K562 (cell line): ENCODE results near the gene HAUS3. TPM values are rescaled to one million over a fixed set of nuclear protein-coding genes. Genes with fewer than 3 reads are reported as not detected.
A peak's percentile ranks its signal among the peaks of the same experiment; 100 is the strongest.

Experiments
- HDAC1 ChIP-seq, 2 experiments: fragments of 450-650 bp; IDR thresholded peaks; 2 replicates each; pipeline ENCODE4 v1.6.1; 2016 to 2017; ENCODE audit warnings: inconsistent platforms in 1 of 2, mild to moderate bottlenecking in 1 of 2, moderate library complexity in 1 of 2
- ID3 ChIP-seq, 2 experiments: fragments of 250-450 bp in 1 of 2; fragments of 450-650 bp in 1 of 2; sonication (Bioruptor Pico) in 1 of 2; IDR thresholded peaks; 2 replicates each; pipeline versions ENCODE4 v1.6.1 to v1.8.0; 2016 to 2021; ENCODE audit warnings: mild to moderate bottlenecking in 2 of 2, moderate library complexity in 2 of 2, missing compliant biosample characterization in 1 of 2, missing genetic modification characterization in 1 of 2
- SMAD4 ChIP-seq: fragments of 250-450 bp; sonication (Bioruptor Pico); conservative IDR thresholded peaks from 2 replicates; pipeline ENCODE4 v1.8.0; 2021; ENCODE audit warnings: inconsistent platforms, mild to moderate bottlenecking, moderate library complexity
- TCF3 ChIP-seq: sonication (generic); formaldehyde crosslinking; IDR thresholded peaks from 2 replicates; pipeline ENCODE4 v1.4.0; 2020; ENCODE audit warnings: mild to moderate bottlenecking, missing genetic modification reagents
- ZNF76 ChIP-seq: fragments of 250-450 bp; sonication (Bioruptor Pico); IDR thresholded peaks from 2 replicates; pipeline ENCODE4 v1.4.0; 2020; ENCODE audit warnings: mild to moderate bottlenecking, moderate library complexity, borderline replicate concordance
- ZNF830 ChIP-seq: fragments of 250-450 bp; sonication (Bioruptor Pico); IDR thresholded peaks from 2 replicates; pipeline ENCODE4 v1.5.0; 2021; ENCODE audit warnings: mild to moderate bottlenecking
- polyA plus RNA-seq, 8 experiments: library from polyadenylated mRNA; depleted of rRNA in 4 of 8; stranded (reverse) in 5 of 8; unstranded in 3 of 8; fragments of >200 nt; fragmentation: Nextera tagmentation in 2 of 8; fragmentation: Illumina TruSeq in 1 of 8; extraction: Ambion mirVana in 2 of 8; extraction: Trizol in 1 of 8; gene quantifications; 2 replicates each; pipeline versions ENCODE4 v1.2.1 to v1.2.3, GENCODE V29; 2011 to 2014; ENCODE audit warnings: inconsistent platforms in 1 of 8, missing spikeins in 1 of 8
- total RNA-seq, 7 experiments: library from RNA; depleted of rRNA in 6 of 7; stranded (reverse); fragments of >200 nt in 6 of 7; fragmentation: Illumina TruSeq in 2 of 7; extraction: Trizol in 2 of 7; gene quantifications; 2 replicates each; pipeline versions ENCODE4 v1.2.1 to v1.2.3, GENCODE V29; 2011 to 2021; ENCODE audit warnings: low replicate concordance in 1 of 7
- TF ChIP-seq, protein P1 (sequence below): fragments of 450-650 bp; formaldehyde crosslinking; IDR thresholded peaks from 2 replicates; pipeline ENCODE4 v1.4.0; 2022; ENCODE audit warnings: missing genetic modification characterization
- TF ChIP-seq, protein P2 (sequence below): fragments of 450-650 bp; IDR thresholded peaks from 2 replicates; pipeline ENCODE4 v1.6.1; 2016; ENCODE audit warnings: antibody characterized with exemption

HAUS3 gene
- total and polyA plus RNA-seq, 9 of the 15 experiments (the other 6 are each of a cell fraction or from before 2014, with no cell fraction given) = 8.9 to 25.7 (median 21.5) TPM

- TF ChIP-seq ID3 (CRISPR knock-in tag; IDR thresholded peaks at IDR 0.05) (no peak), ID3 (tag; IDR thresholded peaks at IDR 0.05) (0 out of 2 replicates have a peak, but pooled peaks have one; percentile 23), ZNF76 (CRISPR knock-in tag) (no peak), SMAD4 (peak; percentile 72), ZNF830 (CRISPR knock-in tag) (no peak), HDAC1 (IDR thresholded peaks at IDR 0.05) (peak in 1 of 2 experiments; percentile 66; a peak in 2 of 4 replicates), TCF3 (CRISPR knock-in tag) (peak; percentile 87)
- TF ChIP-seq, protein P1, sequence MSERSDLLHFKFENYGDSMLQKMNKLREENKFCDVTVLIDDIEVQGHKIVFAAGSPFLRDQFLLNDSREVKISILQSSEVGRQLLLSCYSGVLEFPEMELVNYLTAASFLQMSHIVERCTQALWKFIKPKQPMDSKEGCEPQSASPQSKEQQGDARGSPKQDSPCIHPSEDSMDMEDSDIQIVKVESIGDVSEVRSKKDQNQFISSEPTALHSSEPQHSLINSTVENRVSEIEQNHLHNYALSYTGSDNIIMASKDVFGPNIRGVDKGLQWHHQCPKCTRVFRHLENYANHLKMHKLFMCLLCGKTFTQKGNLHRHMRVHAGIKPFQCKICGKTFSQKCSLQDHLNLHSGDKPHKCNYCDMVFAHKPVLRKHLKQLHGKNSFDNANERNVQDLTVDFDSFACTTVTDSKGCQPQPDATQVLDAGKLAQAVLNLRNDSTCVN (CRISPR knock-in tag) = no peak
- TF ChIP-seq, protein P2, sequence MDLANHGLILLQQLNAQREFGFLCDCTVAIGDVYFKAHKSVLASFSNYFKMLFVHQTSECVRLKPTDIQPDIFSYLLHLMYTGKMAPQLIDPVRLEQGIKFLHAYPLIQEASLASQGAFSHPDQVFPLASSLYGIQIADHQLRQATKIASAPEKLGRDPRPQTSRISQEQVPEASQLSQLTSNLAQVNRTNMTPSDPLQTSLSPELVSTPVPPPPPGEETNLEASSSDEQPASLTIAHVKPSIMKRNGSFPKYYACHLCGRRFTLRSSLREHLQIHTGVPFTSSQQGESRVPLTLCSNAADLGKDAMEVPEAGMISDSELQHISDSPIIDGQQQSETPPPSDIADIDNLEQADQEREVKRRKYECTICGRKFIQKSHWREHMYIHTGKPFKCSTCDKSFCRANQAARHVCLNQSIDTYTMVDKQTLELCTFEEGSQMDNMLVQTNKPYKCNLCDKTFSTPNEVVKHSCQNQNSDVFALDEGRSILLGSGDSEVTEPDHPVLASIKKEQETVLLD = 0 out of 2 replicates have a peak, but pooled peaks have one; percentile 33
Measured at GRCh38 chr4:2273657-2274319, 31.9 kb upstream of the HAUS3 start (continued).
